ENCODE data around the gene TRUB1.

- TF ChIP-seq CTCF (IDR thresholded peaks at IDR 0.05) (no peak), POLR2A (IDR thresholded peaks at IDR 0.05) (no peak), POLR2AphosphoS5 (IDR thresholded peaks at IDR 0.05) (no peak)
Measured at GRCh38 chr10:114998993-114999392, 61.0 kb downstream of the TRUB1 start.

All from breast epithelium (tissue), 3 donors.